HCT116 (cell line): ENCODE measurements around the gene RAI2. TPM values are rescaled to one million over a fixed set of nuclear protein-coding genes. Genes with fewer than 3 reads are reported as not detected.

ENCODE experiments used
- ATAC-seq: fragments of 200-7000 bp; cut with Tn5 transposase; 2 replicates; pipeline ENCODE4 v1.9.1; 2020; ENCODE audit warnings: mild to moderate bottlenecking, moderate library complexity
- BruUV-seq: library from RNA; stranded (reverse); fragments of 400-500 nt; replicated peaks from 2 replicates; lab custom pipeline; 2021; lab: Mats Ljungman, UMichigan
- CTCF ChIA-PET: fragments of 300-600 bp; sonication (Branson Sonifier 250); formaldehyde crosslinking; loops from one replicate; lab custom pipeline; 2021; ENCODE audit warnings: antibody characterized with exemption; lab: Charles Lee
- POLR2A ChIA-PET: fragments of 300-600, 350-600 bp; sonication (Branson Sonifier 250); formaldehyde crosslinking; loops from one replicate; lab custom pipeline; 2021; ENCODE audit warnings: antibody characterized with exemption; lab: Charles Lee
- RAD21 ChIA-PET, 2 experiments: fragments of 300-600 bp; sonication (Branson Sonifier 250); formaldehyde crosslinking; loops; one replicate each; lab custom pipeline; 2023; ENCODE audit warnings: low total read pairs in 2 of 2; ENCODE audit not compliant: uncharacterized antibody in 2 of 2, unreplicated experiment in 2 of 2, low non-redundant PET in 1 of 2; lab: Charles Lee
- DNase-seq: peaks from one replicate; pipeline ENCODE4 v3.0.0-alpha.2; 2010; ENCODE audit warnings: low read depth, low spot score
- H2AFZ ChIP-seq: fragments of 200-600 bp; shearing (Covaris generic), sonication (generic); 2 replicates; pipeline ENCODE4 v1.6.1; 2017; ENCODE audit warnings: low read depth, mixed run types, mixed read lengths, antibody characterized with exemption, low read length; ENCODE audit not compliant: poor library complexity, severe bottlenecking
- H3K27ac ChIP-seq: 2 replicates; pipeline ENCODE4 v1.5.1; 2012; ENCODE audit warnings: low read depth, low read length
- H3K27me3 ChIP-seq: fragments of 200-600 bp; sonication (generic); 2 replicates; pipeline ENCODE4 v1.6.1; 2016; ENCODE audit warnings: mixed run types, low read length, mixed read lengths; ENCODE audit not compliant: insufficient read depth
- H3K36me3 ChIP-seq, 2 experiments: fragments of 200-500 bp in 1 of 2; fragments of 200-600 bp in 1 of 2; sonication (Bioruptor generic) in 1 of 2; sonication (generic) in 1 of 2; 2 replicates each; pipeline versions ENCODE4 v1.5.1 to v1.6.1; 2014 to 2016; ENCODE audit warnings: low read length in 2 of 2, inconsistent platforms in 1 of 2, mixed read lengths in 1 of 2, mixed run types in 1 of 2; ENCODE audit not compliant: insufficient read depth in 2 of 2, control insufficient read depth in 1 of 2
- H3K4me1 ChIP-seq, 2 experiments: fragments of 200-600 bp in 1 of 2; sonication (generic) in 1 of 2; 2 replicates each; pipeline versions ENCODE4 v1.5.1 to v1.6.1; 2012 to 2017; ENCODE audit warnings: low read length in 2 of 2, inconsistent platforms in 1 of 2, mild to moderate bottlenecking in 1 of 2, mixed read lengths in 1 of 2, mixed run types in 1 of 2, moderate library complexity in 1 of 2; ENCODE audit not compliant: insufficient read depth in 2 of 2, control insufficient read depth in 1 of 2
- H3K4me2 ChIP-seq: fragments of 200-600 bp; sonication (generic); 2 replicates; pipeline ENCODE4 v1.6.1; 2017; ENCODE audit warnings: mixed run types, low read length, mixed read lengths
- H3K4me3 ChIP-seq, 2 experiments: fragments of 200-600 bp in 1 of 2; sonication (generic) in 1 of 2; replicated peaks in 1 of 2; 2 replicates each; pipeline ENCODE4 v1.5.1; 2011 to 2016; ENCODE audit warnings: low read length in 2 of 2, control low read depth in 1 of 2, low read depth in 1 of 2, mild to moderate bottlenecking in 1 of 2, mixed read lengths in 1 of 2, mixed run types in 1 of 2
- H3K79me2 ChIP-seq: fragments of 200-600 bp; sonication (generic); 2 replicates; pipeline ENCODE4 v1.6.1; 2017; ENCODE audit warnings: mild to moderate bottlenecking, mixed run types, low read length, moderate library complexity, mixed read lengths; ENCODE audit not compliant: insufficient read depth
- H3K9ac ChIP-seq: fragments of 200-600 bp; sonication (generic); 2 replicates; pipeline ENCODE4 v1.6.1; 2016; ENCODE audit warnings: low read length, mixed read lengths
- H3K9me2 ChIP-seq: fragments of 200-600 bp; sonication (generic), shearing (Covaris generic); 2 replicates; pipeline ENCODE4 v1.6.1; 2017; ENCODE audit warnings: mixed run types, mild to moderate bottlenecking, moderate library complexity; ENCODE audit not compliant: insufficient read depth
- H3K9me3 ChIP-seq, 2 experiments: fragments of 200-500 bp in 1 of 2; fragments of 200-600 bp in 1 of 2; sonication (Bioruptor generic) in 1 of 2; sonication (generic) in 1 of 2; 2 replicates each; pipeline ENCODE4 v1.6.1; 2014 to 2017; ENCODE audit warnings: low read length in 2 of 2, mixed read lengths in 2 of 2, inconsistent platforms in 1 of 2, low read depth in 1 of 2, mild to moderate bottlenecking in 1 of 2, mixed run types in 1 of 2, moderate library complexity in 1 of 2; ENCODE audit not compliant: control insufficient read depth in 1 of 2, insufficient read depth in 1 of 2
- H4K20me1 ChIP-seq: fragments of 200-600 bp; sonication (generic), shearing (Covaris generic); 2 replicates; pipeline ENCODE4 v1.6.1; 2017; ENCODE audit warnings: mixed run types, mild to moderate bottlenecking, moderate library complexity; ENCODE audit not compliant: insufficient read depth
- CBX3 ChIP-seq: IDR thresholded peaks from 2 replicates; pipeline ENCODE4 v1.6.1; 2012; ENCODE audit warnings: low read depth
- CEBPB ChIP-seq: IDR thresholded peaks from 2 replicates; pipeline ENCODE4 v1.6.1; 2012; ENCODE audit warnings: low read depth
- EGR1 ChIP-seq: IDR thresholded peaks from 2 replicates; pipeline ENCODE4 v1.6.1; 2012; ENCODE audit warnings: low read depth
- ELF1 ChIP-seq: IDR thresholded peaks from 2 replicates; pipeline ENCODE4 v1.6.1; 2012; ENCODE audit warnings: low read depth, borderline replicate concordance
- EZH2 ChIP-seq: fragments of 200-600 bp; sonication (generic); IDR thresholded peaks from 2 replicates; pipeline ENCODE4 v1.6.1; 2017; ENCODE audit warnings: antibody characterized with exemption, mixed run types
- EZH2phosphoT487 ChIP-seq: fragments of 200-600 bp; IDR thresholded peaks from 2 replicates; pipeline ENCODE4 v1.6.1; 2018; ENCODE audit warnings: antibody characterized with exemption, borderline replicate concordance
- FOSL1 ChIP-seq: IDR thresholded peaks from 2 replicates; pipeline ENCODE4 v1.6.1; 2012; ENCODE audit warnings: low read depth
- JUND ChIP-seq: IDR thresholded peaks from 2 replicates; pipeline ENCODE4 v1.6.1; 2012
- POLR2A ChIP-seq: IDR thresholded peaks from 2 replicates; pipeline ENCODE4 v1.7.0; 2011; ENCODE audit warnings: borderline replicate concordance; ENCODE audit not compliant: insufficient read depth, insufficient read length; ENCODE audit errors: extremely low read depth
- POLR2AphosphoS5 ChIP-seq: IDR thresholded peaks from 2 replicates; pipeline ENCODE4 v1.6.1; 2011; ENCODE audit warnings: mild to moderate bottlenecking, low read depth, low read length, moderate library complexity
- SIN3A ChIP-seq: IDR thresholded peaks from 2 replicates; pipeline ENCODE4 v1.6.1; 2012; ENCODE audit warnings: low read depth
- SP1 ChIP-seq: IDR thresholded peaks from 2 replicates; pipeline ENCODE4 v1.6.1; 2012; ENCODE audit warnings: low read depth
- TCF7L2 ChIP-seq: IDR thresholded peaks from 2 replicates; pipeline ENCODE4 v1.7.0; 2011; ENCODE audit warnings: borderline replicate concordance, inconsistent platforms; ENCODE audit not compliant: insufficient read depth, insufficient read length; ENCODE audit errors: extremely low read depth
- YY1 ChIP-seq: IDR thresholded peaks from 2 replicates; pipeline ENCODE4 v1.6.1; 2011; ENCODE audit warnings: low read length, low read depth, moderate library complexity, mild to moderate bottlenecking; ENCODE audit not compliant: insufficient replicate concordance; ENCODE audit errors: extremely low read depth
- ZFX ChIP-seq: fragments of 450-650 bp; IDR thresholded peaks from 2 replicates; pipeline ENCODE4 v1.6.1; 2017
- ZNF274 ChIP-seq: fragments of 200-500 bp; sonication (Bioruptor generic); IDR thresholded peaks from 2 replicates; pipeline ENCODE4 v1.6.1; 2014; ENCODE audit warnings: mild to moderate bottlenecking, low read depth, low read length, inconsistent platforms
- intact Hi-C: fragments of 100-400 bp; cut with micrococcal nuclease; formaldehyde crosslinking; loops from 2 replicates; pipeline ENCODE4 v1.10.0; 2022
- total RNA-seq: library from RNA; stranded (reverse); gene quantifications from one replicate; pipeline ENCODE4 v1.2.1, GENCODE V29; 2021; ENCODE audit not compliant: unreplicated experiment
- TF ChIP-seq, protein P1 (sequence below): IDR thresholded peaks from 2 replicates; pipeline ENCODE4 v1.6.1; 2011; ENCODE audit warnings: mild to moderate bottlenecking, low read length, moderate library complexity; ENCODE audit not compliant: insufficient replicate concordance; ENCODE audit errors: extremely low read depth
- TF ChIP-seq, protein P2 (sequence below): IDR thresholded peaks from 2 replicates; pipeline ENCODE4 v1.6.1; 2012
- TF ChIP-seq, protein P3 (sequence below), 3 experiments: fragments of 200-600 bp in 1 of 3; sonication (generic) in 1 of 3; IDR thresholded peaks in 2 of 3; conservative IDR thresholded peaks in 1 of 3; 2 replicates each; pipeline ENCODE4 v1.5.1; 2012 to 2017; ENCODE audit warnings: low read depth in 2 of 3, low read length in 2 of 3, antibody characterized with exemption in 1 of 3, borderline replicate concordance in 1 of 3, control low read depth in 1 of 3, mild to moderate bottlenecking in 1 of 3, mixed read lengths in 1 of 3, mixed run types in 1 of 3, moderate library complexity in 1 of 3; ENCODE audit not compliant: insufficient read depth in 1 of 3

RAI2 gene
- total RNA-seq, 1 experiment from 2014 or later: not detected

DNA sequence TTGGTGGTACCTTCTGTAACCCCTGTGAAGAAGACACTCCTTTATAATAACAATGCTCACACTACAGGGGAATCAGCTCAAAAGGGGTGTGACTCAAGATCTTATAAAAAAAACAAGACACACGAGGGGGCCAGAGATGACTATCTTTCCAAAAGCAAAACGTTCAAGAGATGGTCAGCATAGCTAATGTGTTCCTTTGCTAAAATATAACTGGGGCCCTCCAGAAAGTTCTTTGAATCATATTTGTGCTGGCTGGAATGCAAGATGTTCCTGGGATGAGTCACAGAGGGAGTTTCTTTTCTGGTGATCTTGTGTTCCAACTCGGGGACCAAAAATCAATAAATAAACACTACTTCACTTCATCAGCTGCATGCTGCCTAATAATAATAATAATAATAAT, 46.5 kb downstream of the RAI2 start:
- H3K9ac ChIP-seq: no peak overlapping the region
- intact Hi-C loops: loop anchor here (10.0 kb wide), 1 partner anchor 400 kb away; no protein-coding TSS in a partner anchor
- ChIA-PET CTCF (no interaction called here), POLR2A (no interaction called here)
- no peak for ATAC-seq
- BruUV-seq: no TSS peak
- H3K79me2 ChIP-seq: no peaks in the 10 kb centered on the region
- no peak for TF ChIP-seq POLR2A
- TF ChIP-seq, protein P1, sequence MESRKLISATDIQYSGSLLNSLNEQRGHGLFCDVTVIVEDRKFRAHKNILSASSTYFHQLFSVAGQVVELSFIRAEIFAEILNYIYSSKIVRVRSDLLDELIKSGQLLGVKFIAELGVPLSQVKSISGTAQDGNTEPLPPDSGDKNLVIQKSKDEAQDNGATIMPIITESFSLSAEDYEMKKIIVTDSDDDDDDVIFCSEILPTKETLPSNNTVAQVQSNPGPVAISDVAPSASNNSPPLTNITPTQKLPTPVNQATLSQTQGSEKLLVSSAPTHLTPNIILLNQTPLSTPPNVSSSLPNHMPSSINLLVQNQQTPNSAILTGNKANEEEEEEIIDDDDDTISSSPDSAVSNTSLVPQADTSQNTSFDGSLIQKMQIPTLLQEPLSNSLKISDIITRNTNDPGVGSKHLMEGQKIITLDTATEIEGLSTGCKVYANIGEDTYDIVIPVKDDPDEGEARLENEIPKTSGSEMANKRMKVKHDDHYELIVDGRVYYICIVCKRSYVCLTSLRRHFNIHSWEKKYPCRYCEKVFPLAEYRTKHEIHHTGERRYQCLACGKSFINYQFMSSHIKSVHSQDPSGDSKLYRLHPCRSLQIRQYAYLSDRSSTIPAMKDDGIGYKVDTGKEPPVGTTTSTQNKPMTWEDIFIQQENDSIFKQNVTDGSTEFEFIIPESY: no peak
- no peak for TF ChIP-seq SP1
- TF ChIP-seq ZNF274: no peak
- no peak for TF ChIP-seq CEBPB
- TF ChIP-seq, all 23 proteins: peak for 0
- no peaks in the 10 kb centered on the region for H4K20me1 ChIP-seq
- no peak overlapping the region for H2AFZ ChIP-seq
- peaks cover 4 to 5% of the 10 kb centered on the region in 2 experiments; a peak in 1 of 4 replicates for H3K4me1 ChIP-seq
- RAD21 ChIA-PET: no interaction called here
- no peak overlapping the region for H3K27ac ChIP-seq
- no peaks in the 10 kb centered on the region for H3K9me2 ChIP-seq
- H3K9me3 ChIP-seq: no peaks in the 10 kb centered on the region
- no peak for DNase-seq
- no peaks in the 10 kb centered on the region for H3K36me3 ChIP-seq
- H3K4me3 ChIP-seq: no peak overlapping the region
- no peak overlapping the region for H3K4me2 ChIP-seq
- no peaks in the 10 kb centered on the region for H3K27me3 ChIP-seq

- H2AFZ ChIP-seq: no peak overlapping the region
- no peaks in the 10 kb centered on the region for H4K20me1 ChIP-seq
- intact Hi-C loops: loop anchor here (10.0 kb wide), 1 partner anchor 401 kb away; no protein-coding TSS in a partner anchor
- H3K9ac ChIP-seq: no peak overlapping the region
- CTCF ChIA-PET: interaction anchor here (2.0 kb wide), 1 partner anchor 13 kb away, joined by 6 read pairs; no protein-coding TSS in a partner anchor
- POLR2A ChIA-PET: no interaction called here
- ATAC-seq: no peak
- DNase-seq: no peak
- no peaks in the 10 kb centered on the region for H3K79me2 ChIP-seq
- no peaks in the 10 kb centered on the region for H3K9me2 ChIP-seq
- peaks cover 4 to 5% of the 10 kb centered on the region in 2 experiments; a peak in 1 of 4 replicates for H3K4me1 ChIP-seq
- H3K4me3 ChIP-seq: no peak overlapping the region
- H3K27ac ChIP-seq: no peak overlapping the region
- H3K9me3 ChIP-seq: no peaks in the 10 kb centered on the region
- no peak overlapping the region for H3K4me2 ChIP-seq
- H3K27me3 ChIP-seq: no peaks in the 10 kb centered on the region
- no peaks in the 10 kb centered on the region for H3K36me3 ChIP-seq
- RAD21 ChIA-PET: no interaction called here
- BruUV-seq: no TSS peak
- TF ChIP-seq, protein P2, sequence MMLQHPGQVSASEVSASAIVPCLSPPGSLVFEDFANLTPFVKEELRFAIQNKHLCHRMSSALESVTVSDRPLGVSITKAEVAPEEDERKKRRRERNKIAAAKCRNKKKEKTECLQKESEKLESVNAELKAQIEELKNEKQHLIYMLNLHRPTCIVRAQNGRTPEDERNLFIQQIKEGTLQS: no peak
- TF ChIP-seq SIN3A: no peak
- no peak for TF ChIP-seq ELF1
- TF ChIP-seq JUND: no peak
- TF ChIP-seq, protein P3, sequence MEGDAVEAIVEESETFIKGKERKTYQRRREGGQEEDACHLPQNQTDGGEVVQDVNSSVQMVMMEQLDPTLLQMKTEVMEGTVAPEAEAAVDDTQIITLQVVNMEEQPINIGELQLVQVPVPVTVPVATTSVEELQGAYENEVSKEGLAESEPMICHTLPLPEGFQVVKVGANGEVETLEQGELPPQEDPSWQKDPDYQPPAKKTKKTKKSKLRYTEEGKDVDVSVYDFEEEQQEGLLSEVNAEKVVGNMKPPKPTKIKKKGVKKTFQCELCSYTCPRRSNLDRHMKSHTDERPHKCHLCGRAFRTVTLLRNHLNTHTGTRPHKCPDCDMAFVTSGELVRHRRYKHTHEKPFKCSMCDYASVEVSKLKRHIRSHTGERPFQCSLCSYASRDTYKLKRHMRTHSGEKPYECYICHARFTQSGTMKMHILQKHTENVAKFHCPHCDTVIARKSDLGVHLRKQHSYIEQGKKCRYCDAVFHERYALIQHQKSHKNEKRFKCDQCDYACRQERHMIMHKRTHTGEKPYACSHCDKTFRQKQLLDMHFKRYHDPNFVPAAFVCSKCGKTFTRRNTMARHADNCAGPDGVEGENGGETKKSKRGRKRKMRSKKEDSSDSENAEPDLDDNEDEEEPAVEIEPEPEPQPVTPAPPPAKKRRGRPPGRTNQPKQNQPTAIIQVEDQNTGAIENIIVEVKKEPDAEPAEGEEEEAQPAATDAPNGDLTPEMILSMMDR (IDR thresholded peaks at IDR 0.05 in 2 of 3, conservative IDR thresholded peaks at IDR 0.05 in 1 of 3; ENCODE audit: borderline replicate concordance in 1 of 3, insufficient read depth in 1 of 3, low read depth in 2 of 3, low read length in 2 of 3): no peak
- no peak for TF ChIP-seq EZH2
- no peak for TF ChIP-seq FOSL1
- TF ChIP-seq TCF7L2: no peak
- no peak for TF ChIP-seq POLR2AphosphoS5
- TF ChIP-seq EZH2phosphoT487: no peak
- no peak for TF ChIP-seq CBX3
- TF ChIP-seq YY1: no peak
- no peak for TF ChIP-seq ZNF274
- no peak for TF ChIP-seq EGR1
- no peak for TF ChIP-seq ZFX
These were observed 47.0 kb downstream of the RAI2 start for GRCh38 chrX:17814059-17814458.
